NT2/D1 (cell line): ENCODE measurements around the gene MED15.

ENCODE experiments used
- SUZ12 ChIP-seq: IDR thresholded peaks from 2 replicates; pipeline ENCODE4 v1.6.1; 2011; ENCODE audit not compliant: insufficient read length, insufficient read depth; ENCODE audit errors: extremely low read depth
- YY1 ChIP-seq: IDR thresholded peaks from 2 replicates; pipeline ENCODE4 v1.6.1; 2011; ENCODE audit not compliant: insufficient read length, insufficient read depth

DNA sequence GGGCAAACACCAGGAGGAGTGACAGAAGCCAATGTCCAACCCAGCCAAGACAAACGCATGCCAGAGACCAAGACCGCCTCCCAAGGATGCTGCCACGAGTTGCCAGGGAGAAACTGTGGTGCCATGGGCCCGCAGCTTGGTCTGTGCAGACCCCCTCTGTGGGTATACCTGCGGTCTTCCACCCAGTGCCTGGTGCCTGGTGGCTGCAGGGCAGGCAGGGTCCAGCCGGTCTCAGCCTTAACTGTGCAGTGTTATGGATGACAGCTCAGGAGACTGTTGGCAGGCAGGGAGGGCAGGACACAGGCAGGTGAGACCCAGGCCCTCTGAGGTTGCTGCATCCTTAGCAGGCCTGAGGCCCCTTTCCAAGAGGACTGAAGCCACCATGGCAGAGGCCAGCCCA lies 97.9 kb downstream of the MED15 start:
- no peak for TF ChIP-seq SUZ12
- TF ChIP-seq YY1: no peak
